HepG2 (cell line): ENCODE measurements around the gene SLC13A5. TPM values are rescaled to one million over a fixed set of nuclear protein-coding genes. Genes with fewer than 3 reads are reported as not detected.
A peak's percentile ranks its signal among the peaks of the same experiment; 100 is the strongest.

Experiments
- ATM ChIP-seq: fragments of 450-650 bp; IDR thresholded peaks from 2 replicates; pipeline ENCODE4 v1.7.1; 2017; ENCODE audit warnings: mild to moderate bottlenecking, borderline replicate concordance
- CREB1 ChIP-seq, 2 experiments: fragments of 450-650 bp in 1 of 2; IDR thresholded peaks; 2 replicates each; pipeline ENCODE4 v1.6.1; 2016 to 2017; ENCODE audit warnings: control low read depth in 1 of 2, mild to moderate bottlenecking in 1 of 2, missing compliant biosample characterization in 1 of 2, missing genetic modification characterization in 1 of 2
- HMG20B ChIP-seq: conservative IDR thresholded peaks from 2 replicates; pipeline ENCODE4 v1.6.1; 2016; ENCODE audit warnings: missing genetic modification reagents, missing compliant biosample characterization
- HOXD1 ChIP-seq: sonication (generic); formaldehyde crosslinking; IDR thresholded peaks from 2 replicates; pipeline ENCODE4 v1.5.0; 2020; ENCODE audit warnings: missing genetic modification reagents
- KDM1A ChIP-seq: IDR thresholded peaks from 2 replicates; pipeline ENCODE4 v1.6.1; 2016; ENCODE audit warnings: missing compliant biosample characterization
- MYC ChIP-seq: sonication (generic); formaldehyde crosslinking; IDR thresholded peaks from 2 replicates; pipeline ENCODE4 v1.9.0; 2021; ENCODE audit warnings: missing genetic modification reagents, borderline replicate concordance
- NFE2 ChIP-seq: sonication (generic); formaldehyde crosslinking; IDR thresholded peaks from 2 replicates; pipeline ENCODE4 v1.4.0; 2020; ENCODE audit warnings: missing genetic modification reagents
- NR2F6 ChIP-seq, 2 experiments: IDR thresholded peaks; 2 replicates each; pipeline ENCODE4 v1.6.1; 2016; ENCODE audit warnings: antibody characterized with exemption in 1 of 2, mild to moderate bottlenecking in 1 of 2
- PAX8 ChIP-seq: sonication (generic); formaldehyde crosslinking; IDR thresholded peaks from 2 replicates; pipeline ENCODE4 v1.8.0; 2022; ENCODE audit warnings: mild to moderate bottlenecking, missing genetic modification reagents, borderline replicate concordance
- SALL2 ChIP-seq: sonication (generic); formaldehyde crosslinking; IDR thresholded peaks from 2 replicates; pipeline ENCODE4 v1.8.1; 2023; ENCODE audit warnings: mild to moderate bottlenecking, missing genetic modification reagents, inconsistent platforms
- SIX1 ChIP-seq: sonication (generic); formaldehyde crosslinking; IDR thresholded peaks from 2 replicates; pipeline ENCODE4 v1.4.0; 2020; ENCODE audit warnings: missing genetic modification reagents, borderline replicate concordance
- SRY ChIP-seq: sonication (generic); formaldehyde crosslinking; IDR thresholded peaks from 2 replicates; pipeline ENCODE4 v1.8.0; 2022; ENCODE audit warnings: mild to moderate bottlenecking, missing genetic modification reagents
- ZNF598 ChIP-seq: sonication (generic); formaldehyde crosslinking; IDR thresholded peaks from 2 replicates; pipeline ENCODE4 v1.5.1; 2020; ENCODE audit warnings: mild to moderate bottlenecking, missing genetic modification reagents, borderline replicate concordance
- polyA plus RNA-seq, 8 experiments: library from polyadenylated mRNA; depleted of rRNA in 3 of 8; stranded (reverse) in 7 of 8; unstranded in 1 of 8; fragments of >200 nt; fragmentation: Illumina TruSeq in 4 of 8; extraction: Trizol in 4 of 8; gene quantifications; 2 replicates each; pipeline versions ENCODE4 v1.2.1 to v1.2.3, GENCODE V29; 2011 to 2016; ENCODE audit warnings: low read depth in 4 of 8, missing spikeins in 1 of 8, mixed read lengths in 1 of 8; ENCODE audit not compliant: insufficient read depth in 1 of 8
- total RNA-seq, 5 experiments: library from RNA; depleted of rRNA; stranded (reverse); fragments of >200 nt; fragmentation: Illumina TruSeq; extraction: Trizol; gene quantifications; 2 replicates each; pipeline ENCODE4 v1.2.3, GENCODE V29; 2016; ENCODE audit warnings: low read depth in 1 of 5
- TF ChIP-seq, protein P1 (sequence below): sonication (generic); formaldehyde crosslinking; conservative IDR thresholded peaks from 2 replicates; pipeline ENCODE4 v1.8.0; 2022; ENCODE audit warnings: missing genetic modification reagents
- TF ChIP-seq, protein P2 (sequence below): sonication (generic); formaldehyde crosslinking; IDR thresholded peaks from 2 replicates; pipeline ENCODE4 v1.5.0; 2020; ENCODE audit warnings: mild to moderate bottlenecking, missing genetic modification reagents
- TF ChIP-seq, protein P3 (sequence below): sonication (generic); formaldehyde crosslinking; conservative IDR thresholded peaks from 2 replicates; pipeline ENCODE4 v1.5.0; 2020; ENCODE audit warnings: missing genetic modification reagents
- TF ChIP-seq, protein P4 (sequence below): IDR thresholded peaks from 2 replicates; pipeline ENCODE4 v1.6.1; 2016; ENCODE audit warnings: missing compliant biosample characterization, missing genetic modification reagents, borderline replicate concordance
- TF ChIP-seq, protein P5 (sequence below): sonication (generic); formaldehyde crosslinking; conservative IDR thresholded peaks from 2 replicates; pipeline ENCODE4 v1.8.0; 2022; ENCODE audit warnings: low read depth, missing genetic modification reagents

Gene SLC13A5
- total and polyA plus RNA-seq, 2 of the 13 experiments (the other 11 are each of a cell fraction or from before 2014, with no cell fraction given), result 42.8 to 310 TPM

DNA sequence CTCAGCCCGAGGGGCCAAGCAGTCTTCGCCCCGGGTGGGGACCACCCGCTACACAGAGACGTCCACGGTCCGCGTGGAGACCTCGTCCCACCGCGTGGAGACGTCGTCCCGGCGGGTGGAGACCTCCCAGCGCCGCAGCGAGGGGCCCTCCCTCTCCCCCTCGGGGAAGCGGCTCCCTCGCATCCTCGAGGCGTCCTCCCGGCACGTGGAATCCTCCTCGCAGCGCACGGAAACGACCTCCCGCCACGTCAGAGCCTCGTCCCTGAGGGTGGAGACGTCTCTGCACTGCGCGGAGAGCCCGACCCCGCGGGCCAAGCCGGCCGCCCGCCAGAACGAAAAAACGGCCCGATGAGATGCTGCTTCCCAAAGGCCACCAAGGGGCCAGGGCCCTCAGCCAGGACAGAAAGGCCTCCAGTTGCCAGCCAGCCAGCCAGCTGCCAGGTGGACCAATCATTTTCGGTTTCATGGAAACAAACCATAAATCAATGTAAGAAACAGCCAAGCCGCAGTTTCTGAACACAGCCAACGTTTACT lies 61.2 kb downstream of the SLC13A5 start (continued):
- TF ChIP-seq, protein P1, sequence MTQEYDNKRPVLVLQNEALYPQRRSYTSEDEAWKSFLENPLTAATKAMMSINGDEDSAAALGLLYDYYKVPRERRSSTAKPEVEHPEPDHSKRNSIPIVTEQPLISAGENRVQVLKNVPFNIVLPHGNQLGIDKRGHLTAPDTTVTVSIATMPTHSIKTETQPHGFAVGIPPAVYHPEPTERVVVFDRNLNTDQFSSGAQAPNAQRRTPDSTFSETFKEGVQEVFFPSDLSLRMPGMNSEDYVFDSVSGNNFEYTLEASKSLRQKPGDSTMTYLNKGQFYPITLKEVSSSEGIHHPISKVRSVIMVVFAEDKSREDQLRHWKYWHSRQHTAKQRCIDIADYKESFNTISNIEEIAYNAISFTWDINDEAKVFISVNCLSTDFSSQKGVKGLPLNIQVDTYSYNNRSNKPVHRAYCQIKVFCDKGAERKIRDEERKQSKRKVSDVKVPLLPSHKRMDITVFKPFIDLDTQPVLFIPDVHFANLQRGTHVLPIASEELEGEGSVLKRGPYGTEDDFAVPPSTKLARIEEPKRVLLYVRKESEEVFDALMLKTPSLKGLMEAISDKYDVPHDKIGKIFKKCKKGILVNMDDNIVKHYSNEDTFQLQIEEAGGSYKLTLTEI (CRISPR knock-in tag), result no peak
- TF ChIP-seq NR2F6 (IDR thresholded peaks at IDR 0.05) (no peak), NR2F6 (CRISPR knock-in tag; IDR thresholded peaks at IDR 0.05) (no peak), HMG20B (no peak), ATM (no peak), SIX1 (CRISPR knock-in tag) (no peak), MYC (CRISPR knock-in tag) (peak; percentile 92), CREB1 (IDR thresholded peaks at IDR 0.05) (no peak), CREB1 (CRISPR knock-in tag; IDR thresholded peaks at IDR 0.05) (peak; percentile 56; the same call in 1 of the 2 replicates), ZNF598 (CRISPR knock-in tag) (peak; percentile 97; the same call in 1 of the 2 replicates), KDM1A (peak; percentile 64; the same call in 1 of the 2 replicates), PAX8 (CRISPR knock-in tag) (no peak), NFE2 (CRISPR knock-in tag) (peak; percentile 57; the same call in 1 of the 2 replicates), SRY (CRISPR knock-in tag) (peak; percentile 98), SALL2 (CRISPR knock-in tag) (peak; percentile 96), HOXD1 (CRISPR knock-in tag) (peak; percentile 81)
- TF ChIP-seq, protein P2, sequence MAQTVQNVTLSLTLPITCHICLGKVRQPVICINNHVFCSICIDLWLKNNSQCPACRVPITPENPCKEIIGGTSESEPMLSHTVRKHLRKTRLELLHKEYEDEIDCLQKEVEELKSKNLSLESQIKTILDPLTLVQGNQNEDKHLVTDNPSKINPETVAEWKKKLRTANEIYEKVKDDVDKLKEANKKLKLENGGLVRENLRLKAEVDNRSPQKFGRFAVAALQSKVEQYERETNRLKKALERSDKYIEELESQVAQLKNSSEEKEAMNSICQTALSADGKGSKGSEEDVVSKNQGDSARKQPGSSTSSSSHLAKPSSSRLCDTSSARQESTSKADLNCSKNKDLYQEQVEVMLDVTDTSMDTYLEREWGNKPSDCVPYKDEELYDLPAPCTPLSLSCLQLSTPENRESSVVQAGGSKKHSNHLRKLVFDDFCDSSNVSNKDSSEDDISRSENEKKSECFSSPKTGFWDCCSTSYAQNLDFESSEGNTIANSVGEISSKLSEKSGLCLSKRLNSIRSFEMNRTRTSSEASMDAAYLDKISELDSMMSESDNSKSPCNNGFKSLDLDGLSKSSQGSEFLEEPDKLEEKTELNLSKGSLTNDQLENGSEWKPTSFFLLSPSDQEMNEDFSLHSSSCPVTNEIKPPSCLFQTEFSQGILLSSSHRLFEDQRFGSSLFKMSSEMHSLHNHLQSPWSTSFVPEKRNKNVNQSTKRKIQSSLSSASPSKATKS, result peak; percentile 98
- TF ChIP-seq, protein P3, sequence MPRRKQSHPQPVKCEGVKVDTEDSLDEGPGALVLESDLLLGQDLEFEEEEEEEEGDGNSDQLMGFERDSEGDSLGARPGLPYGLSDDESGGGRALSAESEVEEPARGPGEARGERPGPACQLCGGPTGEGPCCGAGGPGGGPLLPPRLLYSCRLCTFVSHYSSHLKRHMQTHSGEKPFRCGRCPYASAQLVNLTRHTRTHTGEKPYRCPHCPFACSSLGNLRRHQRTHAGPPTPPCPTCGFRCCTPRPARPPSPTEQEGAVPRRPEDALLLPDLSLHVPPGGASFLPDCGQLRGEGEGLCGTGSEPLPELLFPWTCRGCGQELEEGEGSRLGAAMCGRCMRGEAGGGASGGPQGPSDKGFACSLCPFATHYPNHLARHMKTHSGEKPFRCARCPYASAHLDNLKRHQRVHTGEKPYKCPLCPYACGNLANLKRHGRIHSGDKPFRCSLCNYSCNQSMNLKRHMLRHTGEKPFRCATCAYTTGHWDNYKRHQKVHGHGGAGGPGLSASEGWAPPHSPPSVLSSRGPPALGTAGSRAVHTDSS (CRISPR knock-in tag), result no peak
- TF ChIP-seq, protein P4, sequence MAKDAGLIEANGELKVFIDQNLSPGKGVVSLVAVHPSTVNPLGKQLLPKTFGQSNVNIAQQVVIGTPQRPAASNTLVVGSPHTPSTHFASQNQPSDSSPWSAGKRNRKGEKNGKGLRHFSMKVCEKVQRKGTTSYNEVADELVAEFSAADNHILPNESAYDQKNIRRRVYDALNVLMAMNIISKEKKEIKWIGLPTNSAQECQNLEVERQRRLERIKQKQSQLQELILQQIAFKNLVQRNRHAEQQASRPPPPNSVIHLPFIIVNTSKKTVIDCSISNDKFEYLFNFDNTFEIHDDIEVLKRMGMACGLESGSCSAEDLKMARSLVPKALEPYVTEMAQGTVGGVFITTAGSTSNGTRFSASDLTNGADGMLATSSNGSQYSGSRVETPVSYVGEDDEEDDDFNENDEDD (CRISPR knock-in tag), result peak; percentile 97
- TF ChIP-seq, protein P5, sequence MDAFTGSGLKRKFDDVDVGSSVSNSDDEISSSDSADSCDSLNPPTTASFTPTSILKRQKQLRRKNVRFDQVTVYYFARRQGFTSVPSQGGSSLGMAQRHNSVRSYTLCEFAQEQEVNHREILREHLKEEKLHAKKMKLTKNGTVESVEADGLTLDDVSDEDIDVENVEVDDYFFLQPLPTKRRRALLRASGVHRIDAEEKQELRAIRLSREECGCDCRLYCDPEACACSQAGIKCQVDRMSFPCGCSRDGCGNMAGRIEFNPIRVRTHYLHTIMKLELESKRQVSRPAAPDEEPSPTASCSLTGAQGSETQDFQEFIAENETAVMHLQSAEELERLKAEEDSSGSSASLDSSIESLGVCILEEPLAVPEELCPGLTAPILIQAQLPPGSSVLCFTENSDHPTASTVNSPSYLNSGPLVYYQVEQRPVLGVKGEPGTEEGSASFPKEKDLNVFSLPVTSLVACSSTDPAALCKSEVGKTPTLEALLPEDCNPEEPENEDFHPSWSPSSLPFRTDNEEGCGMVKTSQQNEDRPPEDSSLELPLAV (CRISPR knock-in tag), result no peak
